GM12875 (cell line): Measurements from ENCODE around the gene RSAD1.

Source experiments
- H3K4me3 ChIP-seq: one replicate; pipeline ENCODE4 v1.5.1; 2011; ENCODE audit warnings: low read depth, low read length, control low read depth
- CTCF ChIP-seq: IDR thresholded peaks from 2 replicates; pipeline ENCODE4 v1.5.1; 2011; ENCODE audit warnings: low read depth, mild to moderate bottlenecking, control low read depth, inconsistent platforms, low read length, moderate library complexity, borderline replicate concordance; ENCODE audit not compliant: insufficient read depth

Gene RSAD1

GRCh38 chr17:50440172-50440837 is 38.4 kb upstream of the RSAD1 start:
- no peak overlapping the region for H3K4me3 ChIP-seq
- no peak for TF ChIP-seq CTCF

GRCh38 chr17:50440838-50441829 is 37.5 kb upstream of the RSAD1 start:
- TF ChIP-seq CTCF: no peak
- H3K4me3 ChIP-seq: no peak overlapping the region

- H3K4me3 ChIP-seq: no peak overlapping the region
- TF ChIP-seq CTCF: no peak
These were observed 35.1 kb upstream of the RSAD1 start for GRCh38 chr17:50443505-50443974.

- H3K4me3 ChIP-seq: no peak overlapping the region
- TF ChIP-seq CTCF: no peak
These were observed 33.6 kb upstream of the RSAD1 start for GRCh38 chr17:50444841-50445715.

GRCh38 chr17:50445730-50446325 is 32.8 kb upstream of the RSAD1 start:
- no peak for TF ChIP-seq CTCF
- H3K4me3 ChIP-seq: no peak overlapping the region

GRCh38 chr17:50447870-50448595 is 30.6 kb upstream of the RSAD1 start:
- no peak overlapping the region for H3K4me3 ChIP-seq
- TF ChIP-seq CTCF: no peak
